ENCODE results near the gene SP2. TPM values are rescaled to one million over a fixed set of nuclear protein-coding genes. Genes with fewer than 3 reads are reported as not detected.

The SP2 gene
- total and polyA plus RNA-seq, 2 of the 13 experiments (the other 11 are each of a cell fraction or from before 2014, with no cell fraction given), result 1.4 to 4.8 TPM

DNA sequence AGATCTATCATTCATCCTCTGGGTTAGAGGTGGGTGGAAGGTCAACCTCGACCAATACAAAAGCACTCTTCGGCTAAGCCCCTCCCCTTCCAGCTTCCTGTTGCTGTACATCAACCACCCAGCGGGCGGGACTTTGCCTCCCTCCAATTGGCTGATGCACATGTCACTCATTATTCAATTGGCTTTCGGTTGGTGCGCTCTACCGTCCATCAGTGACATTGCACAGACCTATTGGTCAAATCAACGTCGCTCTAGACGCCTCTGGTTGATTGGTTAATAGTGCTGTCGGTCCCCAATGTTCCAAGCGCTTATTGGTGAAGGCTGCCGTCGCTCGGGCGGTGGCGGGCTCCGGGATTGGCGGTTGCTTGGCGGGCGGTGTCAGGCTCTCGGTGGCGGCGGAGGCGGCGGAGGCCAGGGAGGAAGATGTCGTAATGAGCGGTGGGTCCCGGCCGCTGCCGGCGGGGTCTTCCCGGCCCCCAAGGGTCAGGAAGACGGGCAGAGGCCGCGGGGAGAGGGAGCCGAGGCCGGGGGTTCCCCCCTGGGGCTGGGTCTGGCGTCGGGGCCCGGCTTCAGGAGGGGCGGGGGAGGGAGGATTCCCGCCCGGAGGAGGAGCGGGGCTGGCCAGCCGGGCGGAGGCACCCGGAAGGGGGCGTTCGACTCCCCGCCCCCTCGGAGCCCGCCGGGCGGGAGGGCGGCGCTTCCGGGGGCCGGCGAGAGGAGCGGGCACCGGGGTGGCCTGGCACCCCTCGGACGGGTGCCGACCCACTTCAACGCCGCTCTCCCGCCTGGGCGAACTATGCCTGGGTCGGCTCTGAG, at the start of gene SP2 (continued):
- 0 out of 2 replicates have a peak, but pooled peaks have one; percentile 43 for TF ChIP-seq ZNF275 (CRISPR knock-in tag; IDR thresholded peaks at IDR 0.05; ENCODE audit: borderline replicate concordance)
- no peak for TF ChIP-seq ZNF24 (IDR thresholded peaks at IDR 0.05)
- TF ChIP-seq FOXK2 (IDR thresholded peaks at IDR 0.05), result peak; percentile 97
- TF ChIP-seq CAMTA2 (CRISPR knock-in tag; IDR thresholded peaks at IDR 0.05; ENCODE audit: borderline replicate concordance), result 0 out of 2 replicates have a peak, but pooled peaks have one; percentile 13
- peak; percentile 98 for TF ChIP-seq CREM (IDR thresholded peaks at IDR 0.05)
- TF ChIP-seq CREM (CRISPR knock-in tag; IDR thresholded peaks at IDR 0.05), result 0 out of 2 replicates have a peak, but pooled peaks have one; percentile 36
- TF ChIP-seq ZNF766 (CRISPR knock-in tag; IDR thresholded peaks at IDR 0.05; ENCODE audit: borderline replicate concordance), result 0 out of 2 replicates have a peak, but pooled peaks have one; percentile 71
- TF ChIP-seq, protein P1, sequence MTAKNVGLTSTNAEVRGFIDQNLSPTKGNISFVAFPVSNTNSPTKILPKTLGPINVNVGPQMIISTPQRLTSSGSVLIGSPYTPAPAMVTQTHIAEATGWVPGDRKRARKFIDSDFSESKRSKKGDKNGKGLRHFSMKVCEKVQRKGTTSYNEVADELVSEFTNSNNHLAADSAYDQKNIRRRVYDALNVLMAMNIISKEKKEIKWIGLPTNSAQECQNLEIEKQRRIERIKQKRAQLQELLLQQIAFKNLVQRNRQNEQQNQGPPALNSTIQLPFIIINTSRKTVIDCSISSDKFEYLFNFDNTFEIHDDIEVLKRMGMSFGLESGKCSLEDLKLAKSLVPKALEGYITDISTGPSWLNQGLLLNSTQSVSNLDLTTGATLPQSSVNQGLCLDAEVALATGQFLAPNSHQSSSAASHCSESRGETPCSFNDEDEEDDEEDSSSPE (CRISPR knock-in tag; IDR thresholded peaks at IDR 0.05), result peak; percentile 70
- TF ChIP-seq E2F2 (CRISPR knock-in tag; IDR thresholded peaks at IDR 0.05; ENCODE audit: borderline replicate concordance), result peak; percentile 85; the same call in 1 of the 2 replicates
- TF ChIP-seq, protein P2, sequence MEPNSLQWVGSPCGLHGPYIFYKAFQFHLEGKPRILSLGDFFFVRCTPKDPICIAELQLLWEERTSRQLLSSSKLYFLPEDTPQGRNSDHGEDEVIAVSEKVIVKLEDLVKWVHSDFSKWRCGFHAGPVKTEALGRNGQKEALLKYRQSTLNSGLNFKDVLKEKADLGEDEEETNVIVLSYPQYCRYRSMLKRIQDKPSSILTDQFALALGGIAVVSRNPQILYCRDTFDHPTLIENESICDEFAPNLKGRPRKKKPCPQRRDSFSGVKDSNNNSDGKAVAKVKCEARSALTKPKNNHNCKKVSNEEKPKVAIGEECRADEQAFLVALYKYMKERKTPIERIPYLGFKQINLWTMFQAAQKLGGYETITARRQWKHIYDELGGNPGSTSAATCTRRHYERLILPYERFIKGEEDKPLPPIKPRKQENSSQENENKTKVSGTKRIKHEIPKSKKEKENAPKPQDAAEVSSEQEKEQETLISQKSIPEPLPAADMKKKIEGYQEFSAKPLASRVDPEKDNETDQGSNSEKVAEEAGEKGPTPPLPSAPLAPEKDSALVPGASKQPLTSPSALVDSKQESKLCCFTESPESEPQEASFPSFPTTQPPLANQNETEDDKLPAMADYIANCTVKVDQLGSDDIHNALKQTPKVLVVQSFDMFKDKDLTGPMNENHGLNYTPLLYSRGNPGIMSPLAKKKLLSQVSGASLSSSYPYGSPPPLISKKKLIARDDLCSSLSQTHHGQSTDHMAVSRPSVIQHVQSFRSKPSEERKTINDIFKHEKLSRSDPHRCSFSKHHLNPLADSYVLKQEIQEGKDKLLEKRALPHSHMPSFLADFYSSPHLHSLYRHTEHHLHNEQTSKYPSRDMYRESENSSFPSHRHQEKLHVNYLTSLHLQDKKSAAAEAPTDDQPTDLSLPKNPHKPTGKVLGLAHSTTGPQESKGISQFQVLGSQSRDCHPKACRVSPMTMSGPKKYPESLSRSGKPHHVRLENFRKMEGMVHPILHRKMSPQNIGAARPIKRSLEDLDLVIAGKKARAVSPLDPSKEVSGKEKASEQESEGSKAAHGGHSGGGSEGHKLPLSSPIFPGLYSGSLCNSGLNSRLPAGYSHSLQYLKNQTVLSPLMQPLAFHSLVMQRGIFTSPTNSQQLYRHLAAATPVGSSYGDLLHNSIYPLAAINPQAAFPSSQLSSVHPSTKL (CRISPR knock-in tag; IDR thresholded peaks at IDR 0.05), result peak; percentile 16; the same call in 1 of the 2 replicates
- 0 out of 2 replicates have a peak, but pooled peaks have one; percentile 0 for TF ChIP-seq ZNF788 (CRISPR knock-in tag; IDR thresholded peaks at IDR 0.05; ENCODE audit: borderline replicate concordance)
- peak; percentile 84; the same call in 1 of the 2 replicates for TF ChIP-seq NRL (CRISPR knock-in tag; IDR thresholded peaks at IDR 0.05; ENCODE audit: borderline replicate concordance)
- no peak for TF ChIP-seq CENPX (CRISPR knock-in tag; IDR thresholded peaks at IDR 0.05)
- TF ChIP-seq ATF1 (CRISPR knock-in tag; IDR thresholded peaks at IDR 0.05), result peak; percentile 99
- peak; percentile 46; the same call in 1 of the 2 replicates for TF ChIP-seq MXD3 (CRISPR knock-in tag; IDR thresholded peaks at IDR 0.05)
- TF ChIP-seq XRCC5 (optimal IDR thresholded peaks at IDR 0.05; ENCODE audit: low read length), result peak; percentile 48
- TF ChIP-seq, protein P3, sequence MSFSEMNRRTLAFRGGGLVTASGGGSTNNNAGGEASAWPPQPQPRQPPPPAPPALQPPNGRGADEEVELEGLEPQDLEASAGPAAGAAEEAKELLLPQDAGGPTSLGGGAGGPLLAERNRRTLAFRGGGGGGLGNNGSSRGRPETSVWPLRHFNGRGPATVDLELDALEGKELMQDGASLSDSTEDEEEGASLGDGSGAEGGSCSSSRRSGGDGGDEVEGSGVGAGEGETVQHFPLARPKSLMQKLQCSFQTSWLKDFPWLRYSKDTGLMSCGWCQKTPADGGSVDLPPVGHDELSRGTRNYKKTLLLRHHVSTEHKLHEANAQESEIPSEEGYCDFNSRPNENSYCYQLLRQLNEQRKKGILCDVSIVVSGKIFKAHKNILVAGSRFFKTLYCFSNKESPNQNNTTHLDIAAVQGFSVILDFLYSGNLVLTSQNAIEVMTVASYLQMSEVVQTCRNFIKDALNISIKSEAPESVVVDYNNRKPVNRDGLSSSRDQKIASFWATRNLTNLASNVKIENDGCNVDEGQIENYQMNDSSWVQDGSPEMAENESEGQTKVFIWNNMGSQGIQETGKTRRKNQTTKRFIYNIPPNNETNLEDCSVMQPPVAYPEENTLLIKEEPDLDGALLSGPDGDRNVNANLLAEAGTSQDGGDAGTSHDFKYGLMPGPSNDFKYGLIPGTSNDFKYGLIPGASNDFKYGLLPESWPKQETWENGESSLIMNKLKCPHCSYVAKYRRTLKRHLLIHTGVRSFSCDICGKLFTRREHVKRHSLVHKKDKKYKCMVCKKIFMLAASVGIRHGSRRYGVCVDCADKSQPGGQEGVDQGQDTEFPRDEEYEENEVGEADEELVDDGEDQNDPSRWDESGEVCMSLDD (CRISPR knock-in tag; IDR thresholded peaks at IDR 0.05; ENCODE audit: borderline replicate concordance), result 0 out of 2 replicates have a peak, but pooled peaks have one; percentile 48

Data from HepG2 (cell line).